MG63 (cell line): ENCODE results near the gene ARL6IP6. TPM values are rescaled to one million over a fixed set of nuclear protein-coding genes. Genes with fewer than 3 reads are reported as not detected.
"Not testable (repeated sequence)": the region's sequence is repeated elsewhere in the genome, so short reads cannot be mapped to it uniquely, and the experiment has no call there.

Experiments used
- DNase-seq: peaks from one replicate; pipeline ENCODE4 v3.0.0-alpha.2; 2020
- H3K27me3 ChIP-seq: fragments of 250-450 bp; sonication (Bioruptor Pico); 2 replicates; pipeline ENCODE4 v1.5.1; 2020; ENCODE audit warnings: mild to moderate bottlenecking, moderate library complexity
- H3K36me3 ChIP-seq: fragments of 250-450 bp; sonication (Bioruptor Pico); 2 replicates; pipeline ENCODE4 v1.5.1; 2020; ENCODE audit warnings: mild to moderate bottlenecking, moderate library complexity
- H3K4me3 ChIP-seq: fragments of 250-450 bp; sonication (Bioruptor Pico); 2 replicates; pipeline ENCODE4 v1.5.1; 2020; ENCODE audit warnings: mild to moderate bottlenecking, moderate library complexity
- H3K9me3 ChIP-seq: fragments of 250-450 bp; sonication (Bioruptor Pico); 2 replicates; pipeline ENCODE4 v1.5.1; 2020; ENCODE audit warnings: mild to moderate bottlenecking, moderate library complexity
- total RNA-seq: library from RNA; depleted of rRNA; stranded (reverse); fragments of >200 nt; shearing (Covaris generic); gene quantifications from 2 replicates; pipeline ENCODE4 v1.2.3, GENCODE V29; 2014; ENCODE audit warnings: low replicate concordance

ARL6IP6 gene
- total RNA-seq, 1 experiment from 2014 or later: 37.4 TPM

DNA sequence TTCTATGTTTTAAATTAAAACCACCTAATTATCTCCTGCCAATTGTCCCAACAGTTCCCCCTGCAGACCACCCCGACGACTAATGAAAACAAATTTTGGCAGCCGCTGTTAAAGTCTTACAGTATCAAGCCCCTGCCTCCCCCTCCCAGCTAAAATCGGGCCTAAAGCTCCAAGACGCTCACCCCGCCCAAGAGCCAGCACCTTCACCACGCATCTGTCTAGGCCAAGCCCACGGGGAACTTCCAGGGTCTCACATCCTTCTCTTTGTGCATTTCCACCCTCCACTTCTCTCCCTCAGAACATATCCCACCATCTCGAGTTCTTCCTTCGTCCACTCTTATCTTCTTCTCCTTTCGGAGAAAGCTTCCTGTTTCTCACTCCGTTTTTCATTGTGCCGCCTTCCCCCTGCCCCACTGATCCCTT, 1.6 kb upstream of the ARL6IP6 start:
- peaks cover 35% of the 10 kb centered on the region for H3K36me3 ChIP-seq
- peak; percentile 43 for DNase-seq
- no peaks in the 10 kb centered on the region for H3K27me3 ChIP-seq

DNA sequence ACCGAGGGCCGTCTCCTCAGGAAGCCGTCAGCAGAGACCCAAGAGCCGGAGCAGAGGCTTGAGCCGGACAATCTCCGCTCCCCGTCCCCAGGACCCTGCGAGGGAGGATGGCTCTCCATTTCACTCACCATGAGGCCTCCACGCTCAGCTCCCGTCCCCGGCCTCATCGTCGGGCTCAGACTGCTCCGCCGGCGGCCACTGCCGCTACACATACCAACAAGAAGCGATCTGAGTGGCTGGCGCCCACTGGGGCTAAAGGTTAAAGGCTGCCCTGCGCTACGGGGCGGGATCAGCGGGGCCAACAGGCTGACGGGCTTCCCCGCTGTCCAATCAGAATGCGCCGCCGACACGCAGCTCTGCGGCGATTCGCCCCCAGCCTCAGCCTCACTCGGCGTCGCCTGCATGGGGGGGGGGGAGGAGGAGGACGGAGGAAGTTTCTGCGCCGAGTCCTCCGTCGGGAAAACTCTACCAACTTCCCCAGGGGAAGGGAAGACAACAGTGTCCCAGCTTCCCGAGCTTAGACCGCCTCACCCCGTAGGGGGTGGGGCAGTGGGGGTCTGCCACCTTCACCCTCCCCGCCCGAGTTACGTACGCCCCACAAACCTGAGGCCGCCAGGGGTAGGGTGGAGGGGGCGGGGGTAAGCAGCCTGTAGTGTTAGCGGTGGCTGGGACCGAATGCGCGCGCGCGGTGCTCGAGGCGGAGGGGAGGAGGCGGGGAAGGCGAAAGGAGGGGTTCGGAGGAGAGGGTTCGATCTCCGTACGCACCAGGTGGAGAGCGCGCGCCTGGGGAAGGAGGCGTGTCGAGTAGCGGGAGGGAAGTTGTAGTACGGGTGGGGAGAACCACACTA, 968 bp upstream of the ARL6IP6 start, which contains the start of gene PRPF40A:
Gene PRPF40A (minus strand): TSS at position 234 of the 848 bp plus-strand sequence. CDS start 22 bp downstream, at position 212.
- peak; percentile 99 for DNase-seq
- H3K9me3 ChIP-seq: no peaks in the 10 kb centered on the region
- H3K36me3 ChIP-seq: peaks cover 29% of the 10 kb centered on the region
- H3K27me3 ChIP-seq: no peaks in the 10 kb centered on the region
- H3K4me3 ChIP-seq: peak within 1 kb of the TSS; percentile 93

More for the DNA sequence above, 1.6 kb upstream of the ARL6IP6 start:
- H3K4me3 ChIP-seq: peak overlapping the region; percentile 93
- no peaks in the 10 kb centered on the region for H3K9me3 ChIP-seq

DNA sequence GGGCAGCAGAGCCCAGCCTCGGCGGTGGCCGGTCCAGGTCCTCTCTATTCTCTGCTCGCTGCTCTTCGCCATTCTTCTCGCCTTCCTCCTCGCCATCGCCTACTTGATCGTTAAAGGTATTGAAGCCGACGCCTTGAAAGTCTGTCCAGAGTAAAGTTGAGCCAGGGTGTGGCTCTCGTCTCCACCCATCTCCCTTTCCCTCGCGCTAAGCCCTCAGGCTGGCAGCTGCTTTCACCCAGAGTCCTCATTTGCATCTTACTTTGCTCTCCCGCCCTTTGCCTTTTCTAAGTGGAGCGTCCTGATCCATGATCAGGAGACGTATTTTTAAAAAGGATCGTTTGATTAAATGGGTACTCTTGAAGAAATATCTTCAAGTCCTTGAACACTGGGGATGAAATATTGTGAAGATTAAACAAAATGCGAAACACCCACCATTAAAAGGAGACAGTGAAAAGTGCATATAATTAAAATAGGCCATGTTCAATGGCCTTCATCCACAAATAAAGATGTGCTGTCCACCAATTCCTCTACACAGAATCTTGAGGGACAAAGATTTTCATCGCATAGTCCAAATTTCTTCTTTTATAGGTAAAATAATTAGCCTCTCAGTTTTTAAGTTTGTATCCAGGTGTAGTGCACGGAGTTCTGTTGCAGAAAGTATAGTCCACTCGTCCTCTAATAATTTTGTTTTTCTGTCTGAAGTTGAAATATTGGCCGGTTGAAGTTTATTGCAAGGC, 657 bp downstream of the ARL6IP6 start:
- H3K36me3 ChIP-seq: peaks cover 22% of the 10 kb centered on the region
- DNase-seq: peak; percentile 71
- H3K4me3 ChIP-seq: peak overlapping the region; percentile 93
- H3K9me3 ChIP-seq: no peaks in the 10 kb centered on the region
- H3K27me3 ChIP-seq: no peaks in the 10 kb centered on the region

DNA sequence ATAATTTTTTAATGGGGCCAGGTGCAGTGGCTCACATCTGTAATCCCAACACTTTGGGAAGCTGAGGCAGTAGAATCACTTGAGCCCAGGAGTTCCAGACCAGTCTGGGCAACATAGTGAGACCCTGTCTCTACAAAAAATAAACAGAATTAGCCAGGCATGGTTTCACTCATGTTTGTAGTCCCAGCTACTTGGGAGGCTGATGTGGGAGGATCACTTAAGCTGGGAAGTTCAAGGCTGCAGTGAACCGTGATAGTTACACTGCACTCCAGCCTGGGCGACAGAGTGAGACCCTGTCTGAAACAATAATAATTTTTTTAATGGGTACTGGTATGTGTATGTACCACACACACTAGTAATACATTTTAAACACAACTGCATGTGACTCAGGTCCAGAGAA, 2.4 kb downstream of the ARL6IP6 start:
- peaks cover 5% of the 10 kb centered on the region for H3K36me3 ChIP-seq
- no peak overlapping the region for H3K4me3 ChIP-seq
- no peaks in the 10 kb centered on the region for H3K9me3 ChIP-seq
- no peak for DNase-seq
- no peaks in the 10 kb centered on the region for H3K27me3 ChIP-seq

DNA sequence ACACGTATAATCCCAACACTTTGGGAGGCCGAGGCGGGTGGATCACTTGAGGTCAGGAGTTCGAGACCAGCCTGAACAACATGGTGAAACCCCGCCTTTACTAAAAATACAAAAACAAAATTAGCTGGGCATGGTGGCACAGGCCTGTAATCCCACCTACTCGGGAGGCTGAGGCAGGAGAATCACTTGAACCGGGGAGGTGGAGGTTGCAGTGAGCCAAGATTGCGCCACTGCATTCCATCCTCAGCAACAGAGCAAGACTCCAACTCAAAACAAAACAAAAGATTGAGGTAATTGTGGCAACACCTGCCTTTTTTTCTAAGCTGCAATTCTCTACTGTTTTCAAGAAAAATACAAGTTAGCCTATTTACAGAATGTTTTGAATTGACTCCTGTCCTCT, 4.2 kb downstream of the ARL6IP6 start:
- H3K36me3 ChIP-seq, H3K27me3 ChIP-seq, DNase-seq, H3K4me3 ChIP-seq, H3K9me3 ChIP-seq: not testable (repeated sequence)

DNA sequence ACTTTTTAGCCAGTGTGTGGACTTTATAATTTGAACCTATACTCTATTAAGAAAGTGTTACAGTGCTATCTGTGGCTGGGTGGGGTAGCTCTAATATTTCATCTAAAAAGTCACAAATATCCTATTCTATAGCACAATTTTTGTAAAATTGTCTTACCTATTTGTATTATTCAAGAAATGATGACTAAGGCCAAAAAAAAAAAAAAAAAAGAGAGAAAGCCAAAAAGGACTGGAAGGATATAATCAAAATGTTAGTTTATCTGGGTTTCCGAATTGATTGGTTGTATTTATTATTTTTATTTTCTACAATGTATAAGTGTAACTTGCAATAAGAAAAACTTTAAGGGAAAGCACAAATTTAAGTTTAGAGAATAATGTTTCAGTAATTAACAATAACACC, 5.5 kb downstream of the ARL6IP6 start:
- no peak for DNase-seq
- Histone ChIP-seq H3K9me3 (no peaks in the 10 kb centered on the region), H3K4me3 (no peak overlapping the region), H3K27me3 (no peaks in the 10 kb centered on the region), H3K36me3 (peaks cover 5% of the 10 kb centered on the region)

DNA sequence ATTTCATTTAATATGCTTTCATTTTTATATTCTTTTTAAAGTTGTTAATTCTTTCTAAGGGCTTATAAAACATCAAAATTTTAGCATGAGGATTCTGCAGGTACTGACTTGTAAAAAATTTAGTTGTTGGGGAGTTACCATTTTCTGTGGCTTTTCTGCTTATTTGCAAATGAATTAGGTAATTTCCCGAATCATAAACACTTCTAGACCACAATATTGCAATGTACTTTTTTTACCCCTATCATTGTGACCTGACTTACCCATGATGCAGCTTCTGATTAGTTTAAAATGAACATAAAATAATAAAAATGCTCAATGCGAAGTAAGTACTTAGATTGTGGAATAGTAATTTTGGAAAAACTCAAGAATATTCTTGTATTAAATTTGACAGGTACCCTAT, 11.4 kb downstream of the ARL6IP6 start:
- no peak for DNase-seq
- Histone ChIP-seq H3K9me3 (no peaks in the 10 kb centered on the region), H3K4me3 (no peak overlapping the region), H3K36me3 (peaks cover 3% of the 10 kb centered on the region; the same call in 1 of the 2 replicates), H3K27me3 (no peaks in the 10 kb centered on the region)

DNA sequence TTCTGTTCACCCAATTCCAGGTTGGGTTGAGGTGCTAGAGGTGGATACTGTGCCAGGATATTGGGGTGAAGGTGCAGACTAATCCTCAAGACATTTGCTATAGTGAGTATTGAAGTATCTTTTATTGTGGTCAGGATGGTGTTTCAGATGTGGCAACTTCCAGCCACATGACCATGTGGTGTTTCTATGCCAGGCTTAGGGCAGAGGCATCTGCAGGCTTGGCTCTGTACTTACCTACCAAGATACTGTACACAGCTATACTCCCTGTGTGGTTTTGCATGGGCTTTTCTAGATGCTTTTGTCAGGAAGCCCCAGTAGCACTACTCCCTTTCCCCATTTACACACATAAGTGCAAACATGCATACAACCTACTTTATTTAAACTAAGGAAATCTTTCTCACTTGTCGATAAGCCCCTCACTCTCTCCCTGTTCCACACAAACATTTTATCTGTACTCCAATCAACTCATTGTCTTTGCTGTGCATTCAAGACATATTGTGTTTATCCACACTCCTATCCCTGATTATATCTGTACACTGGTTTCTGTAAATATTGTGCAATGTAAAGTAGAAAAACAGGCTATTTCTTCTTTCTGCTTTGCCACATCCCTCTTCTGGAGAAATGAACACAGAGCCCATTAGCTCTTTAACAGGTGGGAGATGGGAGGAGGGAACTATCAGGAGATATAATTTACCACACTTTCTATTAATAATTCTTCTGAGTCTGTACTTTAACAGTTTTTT, 12.3 kb downstream of the ARL6IP6 start:
- no peaks in the 10 kb centered on the region for H3K9me3 ChIP-seq
- DNase-seq: no peak
- peaks cover 12% of the 10 kb centered on the region for H3K36me3 ChIP-seq
- H3K27me3 ChIP-seq: no peaks in the 10 kb centered on the region
- no peak overlapping the region for H3K4me3 ChIP-seq

DNA sequence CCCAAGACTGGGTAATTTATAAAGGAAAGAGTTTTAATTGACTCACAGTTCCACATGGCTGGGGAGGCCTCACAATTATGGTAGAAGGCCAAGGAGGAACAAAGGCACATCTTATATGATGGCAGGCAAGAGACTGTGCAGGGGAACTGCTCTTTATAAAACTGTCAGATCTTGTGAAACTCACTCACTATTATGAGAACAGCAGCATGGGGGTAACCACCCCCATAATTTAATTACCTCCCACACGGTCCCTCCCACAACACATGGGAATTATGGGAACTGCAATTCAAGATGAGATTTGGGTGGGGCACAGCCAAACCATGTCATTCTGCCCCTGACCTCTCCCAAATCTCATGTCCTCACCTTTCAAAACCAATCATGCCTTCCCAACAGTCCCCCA, 19.1 kb downstream of the ARL6IP6 start:
- not testable (repeated sequence) for H3K27me3 ChIP-seq, DNase-seq, H3K4me3 ChIP-seq, H3K9me3 ChIP-seq
- peaks cover 35% of the 10 kb centered on the region for H3K36me3 ChIP-seq

DNA sequence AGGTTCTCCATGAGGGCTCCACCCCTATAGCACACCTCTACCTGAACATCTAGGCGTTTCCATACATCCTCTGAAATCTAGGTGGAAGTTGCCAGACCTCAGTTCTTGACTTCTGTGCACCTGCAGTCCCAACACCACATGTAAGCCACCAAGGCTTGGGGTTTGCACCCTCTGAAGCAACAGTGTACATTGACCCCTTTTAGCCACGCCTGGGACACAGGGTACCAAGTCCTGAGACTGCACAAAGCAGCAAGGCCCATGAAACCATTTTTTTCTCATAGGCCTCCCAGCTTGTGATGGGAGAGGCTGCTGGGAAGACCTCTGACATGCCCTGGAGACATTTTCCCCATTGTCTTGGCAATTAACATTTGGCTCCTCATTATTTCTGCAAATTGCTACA, 20.0 kb downstream of the ARL6IP6 start:
- Histone ChIP-seq H3K36me3 (peaks cover 38% of the 10 kb centered on the region), H3K4me3 (no peak overlapping the region), H3K9me3 (no peaks in the 10 kb centered on the region), H3K27me3 (no peaks in the 10 kb centered on the region)
- no peak for DNase-seq

DNA sequence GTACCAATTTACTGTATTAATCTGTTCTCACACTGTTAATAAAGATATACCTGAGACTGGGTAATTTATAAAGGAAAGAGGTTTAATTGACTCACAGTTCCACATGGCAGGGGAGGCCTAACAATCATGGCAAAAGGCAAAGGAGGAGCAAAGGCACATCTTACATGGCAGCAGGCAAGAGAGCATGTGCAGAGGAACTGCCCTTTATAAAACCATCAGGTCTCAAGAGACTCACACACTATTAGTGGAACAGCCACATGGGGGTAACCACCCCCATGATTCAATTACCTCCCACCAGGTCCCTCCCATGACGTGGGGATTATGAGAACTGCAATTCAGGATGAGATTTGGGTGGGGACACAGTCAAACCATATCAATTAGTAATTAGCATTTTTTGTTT, 21.3 kb downstream of the ARL6IP6 start:
- not testable (repeated sequence) for H3K4me3 ChIP-seq, H3K27me3 ChIP-seq, H3K9me3 ChIP-seq, DNase-seq
- H3K36me3 ChIP-seq: peaks cover 35% of the 10 kb centered on the region

DNA sequence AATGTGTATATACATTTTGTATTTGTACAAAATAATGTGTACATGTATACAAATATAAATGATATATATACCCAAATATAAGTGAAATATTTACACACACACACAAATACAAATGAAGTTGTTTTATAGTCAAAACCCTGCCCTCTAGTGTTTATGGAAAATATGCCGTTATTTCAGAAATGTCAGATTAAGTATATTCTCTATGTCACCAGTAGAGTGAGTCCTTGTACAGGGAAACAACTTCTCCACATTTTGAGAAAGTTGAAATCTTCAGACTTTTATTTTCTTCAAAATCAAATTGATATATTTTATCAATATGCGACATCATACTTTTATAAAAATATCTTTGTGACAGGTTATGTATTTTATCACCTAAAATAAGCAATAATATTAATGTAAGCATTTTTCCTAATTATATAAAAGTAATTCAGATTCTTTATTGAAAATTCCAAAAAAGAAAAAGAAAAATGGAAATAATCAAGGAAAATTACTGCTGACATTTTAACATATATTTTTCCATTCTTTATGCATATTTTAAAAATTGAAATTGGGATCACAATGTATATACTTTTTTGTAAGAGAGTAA, 22.4 kb downstream of the ARL6IP6 start:
- H3K27me3 ChIP-seq: no peaks in the 10 kb centered on the region
- peaks cover 27% of the 10 kb centered on the region for H3K36me3 ChIP-seq
- H3K4me3 ChIP-seq: no peak overlapping the region
- H3K9me3 ChIP-seq: no peaks in the 10 kb centered on the region
- DNase-seq: no peak

DNA sequence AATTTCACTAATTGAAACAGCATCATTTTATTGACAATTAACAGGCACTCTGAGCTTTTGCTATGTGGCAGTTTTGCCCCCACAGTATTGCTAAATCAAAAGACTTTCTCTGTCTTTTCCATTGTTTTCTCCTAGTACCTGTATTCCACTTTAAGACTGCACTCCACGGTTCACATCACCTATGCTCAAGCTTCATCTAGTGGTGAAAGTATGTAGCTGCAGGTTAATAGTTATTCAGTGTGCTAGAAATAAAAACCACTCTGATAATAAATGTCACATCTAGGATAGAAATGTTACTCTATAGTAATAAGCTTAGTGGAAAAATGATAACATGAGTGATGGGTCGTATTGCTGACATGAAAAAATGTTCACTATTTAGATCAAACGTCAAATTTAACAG, 24.6 kb downstream of the ARL6IP6 start:
- no peak for DNase-seq
- Histone ChIP-seq H3K4me3 (no peak overlapping the region), H3K27me3 (no peaks in the 10 kb centered on the region), H3K9me3 (no peaks in the 10 kb centered on the region), H3K36me3 (peaks cover 17% of the 10 kb centered on the region)

DNA sequence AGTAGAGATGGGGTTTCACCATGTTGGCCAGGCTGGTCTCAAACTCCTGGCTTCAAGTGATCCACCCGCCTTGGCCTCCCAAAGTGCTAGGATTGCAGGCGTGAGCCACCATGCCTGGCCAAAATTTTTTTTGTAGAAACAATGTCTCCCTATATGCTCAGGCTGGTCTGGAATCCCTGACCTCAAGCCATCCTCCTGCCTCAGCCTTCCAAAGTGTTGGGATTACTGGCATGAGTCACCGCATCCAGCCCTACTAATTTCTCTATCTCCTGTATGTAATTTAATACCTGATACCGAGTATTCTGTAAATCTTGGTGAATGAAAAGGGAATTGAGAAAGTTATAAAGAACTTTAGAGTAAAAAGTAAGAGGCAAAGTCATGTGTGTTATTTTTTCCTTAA, 29.3 kb downstream of the ARL6IP6 start:
- not testable (repeated sequence) for H3K9me3 ChIP-seq, H3K4me3 ChIP-seq, H3K27me3 ChIP-seq
- peaks cover 25% of the 10 kb centered on the region for H3K36me3 ChIP-seq
- peak; percentile 43 for DNase-seq

DNA sequence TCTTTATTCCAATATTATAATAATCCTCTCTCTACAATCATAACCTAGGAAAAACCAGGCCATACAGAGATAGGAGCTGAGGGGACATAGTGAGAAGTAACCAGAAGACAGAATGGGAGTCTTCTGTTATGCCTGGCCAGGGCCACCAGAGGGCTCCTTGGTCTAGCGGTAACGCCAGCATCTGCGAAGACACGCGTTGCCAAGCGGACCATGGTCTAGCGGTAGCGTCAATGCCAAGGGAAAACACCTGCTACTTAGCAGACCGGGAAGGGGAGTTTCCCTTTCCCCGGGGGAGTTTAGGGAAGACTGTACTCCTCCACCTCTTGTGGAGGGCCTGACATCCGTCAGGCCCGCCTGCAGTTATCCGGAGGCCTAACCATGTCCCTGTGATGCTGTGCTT, 36.6 kb downstream of the ARL6IP6 start:
- no peaks in the 10 kb centered on the region for H3K9me3 ChIP-seq
- no peak overlapping the region for H3K4me3 ChIP-seq
- peaks cover 28% of the 10 kb centered on the region for H3K36me3 ChIP-seq
- no peak for DNase-seq
- no peaks in the 10 kb centered on the region for H3K27me3 ChIP-seq

DNA sequence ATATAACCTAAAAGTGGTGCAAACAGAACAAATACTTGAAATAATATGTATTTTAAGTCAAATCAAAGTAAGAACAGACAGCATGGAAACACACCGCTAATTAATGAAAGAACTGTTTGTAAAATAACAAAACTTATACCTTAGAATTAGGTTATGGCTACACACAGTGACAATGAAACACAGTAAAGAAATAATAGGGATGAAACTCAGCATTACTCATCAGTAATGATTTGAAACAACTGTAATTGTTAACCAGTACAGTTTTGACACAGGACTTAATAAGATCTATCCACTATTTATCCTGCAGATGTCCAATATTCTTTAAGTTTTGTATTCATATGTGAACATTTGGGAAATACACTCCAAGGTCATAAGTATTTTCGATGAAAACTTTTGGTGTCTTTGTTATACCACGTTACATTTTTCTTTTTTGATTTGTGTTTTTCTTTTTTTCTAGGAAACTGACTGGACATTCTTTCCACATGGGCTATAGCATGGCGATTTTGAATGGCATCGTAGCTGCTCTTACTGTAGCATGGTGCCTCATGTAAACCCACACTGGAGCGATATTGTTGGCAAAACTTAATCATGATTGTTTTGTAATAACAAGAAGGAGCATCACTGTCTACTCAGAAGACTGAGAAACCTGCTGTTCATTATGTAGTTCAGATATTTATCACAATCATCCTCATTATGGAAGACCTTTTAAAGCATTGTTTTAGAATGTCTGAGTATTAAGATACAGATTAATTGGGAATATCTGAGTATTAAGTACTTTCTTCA, 41.1 kb downstream of the ARL6IP6 start:
- peaks cover 12% of the 10 kb centered on the region for H3K36me3 ChIP-seq
- DNase-seq: no peak
- no peaks in the 10 kb centered on the region for H3K9me3 ChIP-seq
- no peak overlapping the region for H3K4me3 ChIP-seq
- H3K27me3 ChIP-seq: no peaks in the 10 kb centered on the region
